ENCODE data around the gene C1orf105.
"Not testable (repeated sequence)": the region's sequence is repeated elsewhere in the genome, so short reads cannot be mapped to it uniquely, and the experiment has no call there.

Gene C1orf105

DNA sequence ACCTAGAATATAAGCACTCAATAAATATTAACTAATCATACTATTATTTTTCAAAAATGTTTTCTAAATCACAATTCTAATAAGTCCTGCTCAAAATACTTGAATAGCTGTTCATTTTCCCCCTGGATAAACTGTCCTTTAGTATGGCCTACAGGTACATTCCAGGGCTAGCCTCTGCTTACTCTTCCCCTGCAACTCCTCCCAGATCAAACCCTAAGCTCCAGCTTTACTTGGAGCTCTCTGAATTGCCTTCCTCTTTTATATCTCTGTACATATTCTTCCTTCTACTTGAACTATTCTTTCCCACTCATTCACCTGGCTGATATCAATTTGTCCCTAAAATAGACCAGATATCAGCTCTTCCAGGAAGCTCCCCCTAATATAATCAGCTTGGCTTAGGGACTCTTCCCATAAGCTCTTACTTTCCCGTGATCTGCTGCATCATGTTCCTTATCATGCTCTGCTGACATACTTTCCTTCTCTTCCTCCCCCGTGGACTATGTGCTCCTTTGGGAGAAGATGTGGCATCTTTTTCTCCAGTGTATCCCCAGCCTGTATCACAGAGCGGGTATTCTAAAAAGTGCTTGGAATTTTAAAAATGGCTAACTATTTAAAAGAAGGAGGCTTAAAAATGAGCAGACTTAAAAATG lies 66.4 kb downstream of the C1orf105 start:
- TF ChIP-seq, protein P1, sequence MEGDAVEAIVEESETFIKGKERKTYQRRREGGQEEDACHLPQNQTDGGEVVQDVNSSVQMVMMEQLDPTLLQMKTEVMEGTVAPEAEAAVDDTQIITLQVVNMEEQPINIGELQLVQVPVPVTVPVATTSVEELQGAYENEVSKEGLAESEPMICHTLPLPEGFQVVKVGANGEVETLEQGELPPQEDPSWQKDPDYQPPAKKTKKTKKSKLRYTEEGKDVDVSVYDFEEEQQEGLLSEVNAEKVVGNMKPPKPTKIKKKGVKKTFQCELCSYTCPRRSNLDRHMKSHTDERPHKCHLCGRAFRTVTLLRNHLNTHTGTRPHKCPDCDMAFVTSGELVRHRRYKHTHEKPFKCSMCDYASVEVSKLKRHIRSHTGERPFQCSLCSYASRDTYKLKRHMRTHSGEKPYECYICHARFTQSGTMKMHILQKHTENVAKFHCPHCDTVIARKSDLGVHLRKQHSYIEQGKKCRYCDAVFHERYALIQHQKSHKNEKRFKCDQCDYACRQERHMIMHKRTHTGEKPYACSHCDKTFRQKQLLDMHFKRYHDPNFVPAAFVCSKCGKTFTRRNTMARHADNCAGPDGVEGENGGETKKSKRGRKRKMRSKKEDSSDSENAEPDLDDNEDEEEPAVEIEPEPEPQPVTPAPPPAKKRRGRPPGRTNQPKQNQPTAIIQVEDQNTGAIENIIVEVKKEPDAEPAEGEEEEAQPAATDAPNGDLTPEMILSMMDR (IDR thresholded peaks at IDR 0.05; ENCODE audit: insufficient read depth, low read depth, low read length, missing control alignments): no peak
- H3K4me3 ChIP-seq (ENCODE audit: low read depth, low read length): no peak overlapping the region
- no peak for DNase-seq (ENCODE audit: low read depth)

DNA sequence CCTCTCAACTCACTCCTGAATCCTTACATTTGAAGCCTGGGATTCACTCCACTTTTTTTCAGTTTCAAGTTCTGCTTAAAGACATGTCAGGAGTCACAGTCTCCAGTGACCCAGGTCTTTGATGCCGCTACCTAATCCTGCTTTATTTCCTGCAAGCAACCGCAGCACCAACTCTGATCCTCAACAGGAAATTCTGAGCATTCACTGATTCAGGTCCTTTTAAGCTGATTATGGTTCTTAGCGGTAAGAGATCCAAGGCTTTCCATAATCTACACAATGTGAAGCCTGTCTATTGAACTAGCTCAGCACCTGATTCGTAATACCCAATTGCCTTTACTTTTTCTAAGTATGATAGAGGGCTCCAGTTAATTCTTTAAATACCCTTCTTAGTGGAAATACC lies 67.1 kb downstream of the C1orf105 start:
- TF ChIP-seq, protein P1 (IDR thresholded peaks at IDR 0.05; ENCODE audit: insufficient read depth, low read depth, low read length, missing control alignments): no peak
- no peak overlapping the region for H3K4me3 ChIP-seq (ENCODE audit: low read depth, low read length)
- DNase-seq (ENCODE audit: low read depth): no peak

- DNase-seq (ENCODE audit: low read depth): no peak
- no peak overlapping the region for H3K4me3 ChIP-seq (ENCODE audit: low read depth, low read length)
- TF ChIP-seq, protein P1 (IDR thresholded peaks at IDR 0.05; ENCODE audit: insufficient read depth, low read depth, low read length, missing control alignments): no peak
Observed at GRCh38 chr1:172488393-172488792, 67.9 kb downstream of the C1orf105 start.

- DNase-seq (ENCODE audit: low read depth): no peak
- TF ChIP-seq, protein P1 (IDR thresholded peaks at IDR 0.05; ENCODE audit: insufficient read depth, low read depth, low read length, missing control alignments): no peak
Observed at GRCh38 chr1:172489847-172490246, 69.4 kb downstream of the C1orf105 start.

DNA sequence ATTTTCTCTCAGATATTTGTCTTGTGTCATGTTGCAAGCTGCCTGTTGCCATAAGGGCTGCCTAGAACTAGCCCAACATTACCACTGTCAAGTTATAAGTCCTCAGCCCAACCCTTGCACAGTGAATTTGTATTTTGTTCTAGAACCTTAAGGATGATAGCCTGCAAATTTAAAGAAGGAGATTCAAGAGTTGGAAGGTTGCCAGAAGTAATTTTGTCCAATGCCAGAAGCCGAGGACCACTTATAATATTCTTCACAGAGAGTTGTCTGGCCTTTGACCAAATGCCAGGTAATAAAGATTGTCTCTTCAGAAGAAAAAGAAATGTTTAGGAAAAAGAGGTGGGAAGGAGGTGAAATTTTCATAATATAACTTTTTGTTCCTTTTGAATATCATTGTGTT lies 71.9 kb downstream of the C1orf105 start:
- TF ChIP-seq, protein P1 (IDR thresholded peaks at IDR 0.05; ENCODE audit: insufficient read depth, low read depth, low read length, missing control alignments): no peak
- no peak overlapping the region for H3K4me3 ChIP-seq (ENCODE audit: low read depth, low read length)
- DNase-seq (ENCODE audit: low read depth): no peak

More at GRCh38 chr1:172489847-172490246, 69.4 kb downstream of the C1orf105 start:
- H3K4me3 ChIP-seq (ENCODE audit: low read depth, low read length): no peak overlapping the region

GRCh38 chr1:172494166-172494565 lies 73.7 kb downstream of the C1orf105 start:
- no peak for DNase-seq (ENCODE audit: low read depth)
- no peak overlapping the region for H3K4me3 ChIP-seq (ENCODE audit: low read depth, low read length)
- TF ChIP-seq, protein P1 (IDR thresholded peaks at IDR 0.05; ENCODE audit: insufficient read depth, low read depth, low read length, missing control alignments): no peak

DNA sequence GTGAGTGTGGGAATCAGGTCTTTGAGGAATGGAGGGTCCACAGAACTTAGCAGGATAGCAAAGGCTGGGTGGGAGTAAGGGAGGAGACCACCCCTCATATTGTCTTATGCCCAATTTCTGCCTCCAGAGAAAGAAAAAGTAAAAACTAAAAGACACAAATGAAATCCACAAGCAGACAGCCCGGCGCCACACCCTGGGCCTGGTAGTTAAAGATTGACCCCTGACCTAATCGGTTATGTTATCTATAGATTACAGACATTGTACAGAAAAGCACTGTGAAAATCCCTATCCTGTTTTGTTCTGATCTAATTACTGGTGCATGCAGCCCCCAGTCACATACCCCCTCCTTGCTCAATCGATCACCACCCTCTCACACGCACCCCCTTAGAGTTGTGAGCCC lies 75.6 kb downstream of the C1orf105 start:
- DNase-seq (ENCODE audit: low read depth); H3K4me3 ChIP-seq (ENCODE audit: low read depth, low read length): not testable (repeated sequence)

All from GM12865 (cell line).